ENCODE results near the gene OXLD1.

Gene OXLD1

GRCh38 chr17:81701288-81702071, 35.1 kb upstream of the OXLD1 start:
- DNase-seq, result no peak

- no peak for DNase-seq
These were observed 34.2 kb upstream of the OXLD1 start for GRCh38 chr17:81700353-81701287.

- no peak for DNase-seq
These were observed 31.0 kb upstream of the OXLD1 start for GRCh38 chr17:81697261-81698044.

GRCh38 chr17:81696218-81696941, 30.0 kb upstream of the OXLD1 start:
- DNase-seq, result no peak

- no peak for DNase-seq
These were observed 29.4 kb upstream of the OXLD1 start for GRCh38 chr17:81695801-81696200.

- no peak for DNase-seq
These were observed 28.8 kb upstream of the OXLD1 start for GRCh38 chr17:81695211-81695610.

- DNase-seq, result no peak
These were observed 28.4 kb upstream of the OXLD1 start for GRCh38 chr17:81694810-81695209.

GRCh38 chr17:81693509-81694210, 27.3 kb upstream of the OXLD1 start:
- DNase-seq, result no peak

- no peak for DNase-seq
These were observed 25.2 kb upstream of the OXLD1 start for GRCh38 chr17:81691608-81692007.

- no peak for DNase-seq
These were observed 24.8 kb upstream of the OXLD1 start for GRCh38 chr17:81691196-81691595.

GRCh38 chr17:81690549-81690948, 24.1 kb upstream of the OXLD1 start:
- DNase-seq, result no peak

GRCh38 chr17:81690066-81690465, 23.7 kb upstream of the OXLD1 start:
- DNase-seq, result no peak

- no peak for DNase-seq
These were observed 22.2 kb upstream of the OXLD1 start for GRCh38 chr17:81688616-81689015.

GRCh38 chr17:81687770-81688541, 21.6 kb upstream of the OXLD1 start:
- no peak for DNase-seq

GRCh38 chr17:81686614-81687013, 20.2 kb upstream of the OXLD1 start:
- DNase-seq, result no peak

GRCh38 chr17:81685108-81685507, 18.7 kb upstream of the OXLD1 start:
- no peak for DNase-seq

GRCh38 chr17:81684442-81684911, 18.1 kb upstream of the OXLD1 start:
- DNase-seq, result no peak

- DNase-seq, result peak; percentile 98
These were observed 17.4 kb upstream of the OXLD1 start, which contains the start of the genes ARL16 and HGS for GRCh38 chr17:81683584-81684441. Gene ARL16, minus strand, starts transcription at chr17:81683797. Its CDS starts 44 bp downstream, at chr17:81683753. Gene HGS, plus strand, starts transcription at chr17:81684011. Its CDS starts 56 bp downstream, at chr17:81684067.

GRCh38 chr17:81683208-81683583, 16.8 kb upstream of the OXLD1 start:
- DNase-seq, result no peak

Data from GDM1 (cell line).